RWPE1 (cell line): ENCODE results near the gene MTG2.

Source experiments
- CTCF ChIA-PET: fragments of 350-600 bp; sonication (Branson Sonifier 250); formaldehyde crosslinking; extraction: SDS; loops from one replicate; lab custom pipeline; 2021; lab: Yijun Ruan, JAX
- POLR2A ChIA-PET: fragments of 400-600 bp; formaldehyde crosslinking; extraction: SDS; loops from one replicate; lab custom pipeline; 2020; ENCODE audit warnings: antibody characterized with exemption; ENCODE audit not compliant: low non-redundant PET; lab: Yijun Ruan, JAX
- DNase-seq: peaks from one replicate; pipeline ENCODE4 v3.0.0; 2012; ENCODE audit warnings: low spot score
- H3K27ac ChIP-seq: fragments of 450-650 bp; 2 replicates; pipeline ENCODE4 v1.5.1; 2017
- TF ChIP-seq, protein P1 (sequence below): fragments of 450-650 bp; conservative IDR thresholded peaks from 2 replicates; pipeline ENCODE4 v1.5.1; 2017; ENCODE audit warnings: low read depth, mild to moderate bottlenecking

MTG2 gene

GRCh38 chr20:62164879-62165761 lies 17.7 kb upstream of the MTG2 start:
- ChIA-PET POLR2A (no interaction called here), CTCF (interaction anchor here (0.7 kb wide), 1 partner anchor 138 kb away, joined by 3 read pairs; no protein-coding TSS in a partner anchor)
- TF ChIP-seq, protein P1, sequence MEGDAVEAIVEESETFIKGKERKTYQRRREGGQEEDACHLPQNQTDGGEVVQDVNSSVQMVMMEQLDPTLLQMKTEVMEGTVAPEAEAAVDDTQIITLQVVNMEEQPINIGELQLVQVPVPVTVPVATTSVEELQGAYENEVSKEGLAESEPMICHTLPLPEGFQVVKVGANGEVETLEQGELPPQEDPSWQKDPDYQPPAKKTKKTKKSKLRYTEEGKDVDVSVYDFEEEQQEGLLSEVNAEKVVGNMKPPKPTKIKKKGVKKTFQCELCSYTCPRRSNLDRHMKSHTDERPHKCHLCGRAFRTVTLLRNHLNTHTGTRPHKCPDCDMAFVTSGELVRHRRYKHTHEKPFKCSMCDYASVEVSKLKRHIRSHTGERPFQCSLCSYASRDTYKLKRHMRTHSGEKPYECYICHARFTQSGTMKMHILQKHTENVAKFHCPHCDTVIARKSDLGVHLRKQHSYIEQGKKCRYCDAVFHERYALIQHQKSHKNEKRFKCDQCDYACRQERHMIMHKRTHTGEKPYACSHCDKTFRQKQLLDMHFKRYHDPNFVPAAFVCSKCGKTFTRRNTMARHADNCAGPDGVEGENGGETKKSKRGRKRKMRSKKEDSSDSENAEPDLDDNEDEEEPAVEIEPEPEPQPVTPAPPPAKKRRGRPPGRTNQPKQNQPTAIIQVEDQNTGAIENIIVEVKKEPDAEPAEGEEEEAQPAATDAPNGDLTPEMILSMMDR = no peak
- H3K27ac ChIP-seq = peak overlapping the region; percentile 89
- no peak for DNase-seq

GRCh38 chr20:62165762-62166399 lies 16.9 kb upstream of the MTG2 start:
- CTCF ChIA-PET = no interaction called here
- TF ChIP-seq, protein P1 = no peak
- POLR2A ChIA-PET = no interaction called here
- no peak for DNase-seq
- peak overlapping the region; percentile 89 for H3K27ac ChIP-seq

DNA sequence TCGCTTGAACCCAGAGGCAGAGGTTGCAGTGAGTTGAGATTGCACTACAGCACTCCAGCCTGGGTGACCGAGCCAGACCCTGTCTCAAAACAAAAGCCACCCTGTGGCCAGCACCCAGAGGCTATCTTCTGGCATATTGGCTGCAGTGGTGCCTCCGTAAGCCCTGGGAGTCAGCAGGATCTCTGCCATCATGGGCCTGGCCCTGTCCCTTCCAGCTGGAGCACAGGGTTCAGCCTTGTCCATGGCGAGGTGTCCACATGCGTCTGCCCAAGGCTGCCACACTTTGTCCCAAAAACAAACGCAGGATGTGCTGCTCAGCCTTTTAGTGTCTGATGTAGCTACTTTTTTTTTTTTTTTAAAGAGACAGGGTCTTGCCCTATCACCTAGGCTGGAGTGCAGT lies 15.4 kb upstream of the MTG2 start:
- CTCF ChIA-PET = interaction anchor here (0.6 kb wide), 1 partner anchor 805 kb away, joined by 3 read pairs; no protein-coding TSS in a partner anchor
- POLR2A ChIA-PET = interaction anchor here (0.7 kb wide), 1 partner anchor 207 kb away, joined by 16 read pairs; no protein-coding TSS in a partner anchor
- DNase-seq = no peak
- TF ChIP-seq, protein P1 = no peak
- H3K27ac ChIP-seq = 0 out of 2 replicates have a peak overlapping the region, but pooled peaks have one; percentile 3

DNA sequence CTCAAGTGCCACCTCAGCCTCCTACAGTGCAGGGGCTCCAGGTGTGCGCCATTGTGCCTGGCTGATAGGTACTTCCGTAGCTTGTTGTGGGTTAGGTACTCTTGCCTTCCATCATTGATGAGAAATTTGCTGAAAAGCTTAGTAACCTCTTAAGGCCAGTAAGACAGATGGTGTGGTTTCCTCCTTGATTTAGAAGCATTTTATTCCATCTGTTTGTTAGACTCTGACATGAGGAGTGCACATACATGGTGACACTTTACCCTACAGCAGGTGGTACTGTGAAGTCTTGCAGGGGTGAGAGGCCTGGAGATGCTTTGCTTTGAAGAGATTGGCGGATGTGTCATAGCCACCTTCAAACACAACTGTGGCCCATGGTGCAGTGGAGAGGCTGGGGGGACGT lies 14.8 kb upstream of the MTG2 start:
- POLR2A ChIA-PET = interaction anchor here (0.7 kb wide), 2 partner anchors 35 to 207 kb away, joined by 3 to 16 read pairs; no protein-coding TSS in a partner anchor
- TF ChIP-seq, protein P1 = no peak

DNA sequence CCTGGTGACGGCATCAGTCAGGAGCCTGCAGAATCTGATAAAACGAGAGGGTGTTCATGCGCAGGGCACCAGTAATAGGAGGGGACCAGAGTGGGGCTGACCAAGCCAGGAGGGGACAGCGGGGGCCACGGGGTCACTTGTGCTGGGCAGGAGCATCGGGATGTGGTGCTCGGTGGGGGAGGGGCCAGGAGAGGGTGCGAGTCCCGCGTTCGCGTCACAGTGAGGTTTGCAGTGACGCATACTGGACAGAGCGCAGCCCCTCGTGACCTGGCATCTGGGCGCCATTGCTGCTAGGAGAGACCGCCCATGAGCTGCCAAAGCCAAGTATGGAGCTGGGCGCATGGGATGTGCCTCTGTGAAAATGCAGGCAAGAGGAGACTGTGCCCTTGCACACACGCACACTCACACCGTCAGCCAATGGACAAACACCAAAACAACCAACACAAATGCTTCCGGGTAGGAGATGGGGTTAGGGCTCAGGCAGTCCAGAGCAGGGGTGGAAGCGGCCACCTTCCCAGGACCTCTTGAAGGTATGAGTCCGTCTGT lies 13.9 kb upstream of the MTG2 start:
- TF ChIP-seq, protein P1 = no peak
- CTCF ChIA-PET = no interaction called here

More for the DNA sequence above, 14.8 kb upstream of the MTG2 start:
- no peak for DNase-seq
- CTCF ChIA-PET = no interaction called here
- no peak overlapping the region for H3K27ac ChIP-seq

GRCh38 chr20:62170536-62170935 lies 12.3 kb upstream of the MTG2 start:
- H3K27ac ChIP-seq = peak overlapping the region; percentile 16
- ChIA-PET CTCF (interaction anchor here (0.6 to 1.1 kb wide), 4 partner anchors 13 to 147 kb away, joined by 3 to 6 read pairs (median 3); no protein-coding TSS in a partner anchor), POLR2A (no interaction called here)
- TF ChIP-seq, protein P1 = no peak
- DNase-seq = no peak

More for the DNA sequence above, 13.9 kb upstream of the MTG2 start:
- H3K27ac ChIP-seq = peak overlapping the region; percentile 16; the same call in 1 of the 2 replicates
- DNase-seq = no peak
- POLR2A ChIA-PET = interaction anchor here (0.7 kb wide), 1 partner anchor 35 kb away, joined by 3 read pairs; no protein-coding TSS in a partner anchor
